K562 (cell line): ENCODE data around the gene HOXA5. TPM values are rescaled to one million over a fixed set of nuclear protein-coding genes. Genes with fewer than 3 reads are reported as not detected.

Experiments used
- ATAC-seq: fragments of 200-7000 bp; cut with Tn5 transposase; 3 replicates; pipeline ENCODE4 v1.9.1; 2020; ENCODE audit warnings: moderate library complexity
- BruUV-seq: library from RNA; stranded (reverse); fragments of 400-500 nt; replicated peaks from 2 replicates; lab custom pipeline; 2021; lab: Mats Ljungman, UMichigan
- CTCF ChIA-PET: fragments of 300-600 bp; formaldehyde crosslinking; extraction: SDS; loops from one replicate; lab custom pipeline; 2021; ENCODE audit warnings: low intra/inter-chr PET ratio; lab: Yijun Ruan, JAX
- POLR2A ChIA-PET: fragments of 300-600, 350-650 bp; sonication (Branson Sonifier 250); formaldehyde crosslinking; extraction: SDS; loops from one replicate; lab custom pipeline; 2021; ENCODE audit warnings: antibody characterized with exemption, inconsistent platforms; lab: Yijun Ruan, JAX
- DNase-seq, 4 experiments: peaks; one replicate each; pipeline versions ENCODE4 v3.0.0 to v3.0.0-alpha.2; 2011 to 2018; ENCODE audit warnings: low spot score in 3 of 4, mixed read lengths in 3 of 4; ENCODE audit errors: extremely low read depth in 1 of 4
- FAIRE-seq: peaks from 2 replicates; lab custom pipeline; 2011; peaks lifted over from hg19 to GRCh38; lab: Jason Lieb, UNC
- H2AFZ ChIP-seq: 2 replicates; pipeline ENCODE4 v1.6.0; 2011; ENCODE audit warnings: low read depth, low read length, control low read depth, inconsistent platforms
- H3K27ac ChIP-seq: fragments of 200-600 bp; 3 replicates; pipeline ENCODE4 v1.8.0; 2011; ENCODE audit warnings: low read depth, mild to moderate bottlenecking, control low read depth, inconsistent platforms, low read length, moderate library complexity, mixed read lengths; ENCODE audit errors: extremely low read depth
- H3K27me3 ChIP-seq, 2 experiments: fragments of 300-600 bp in 1 of 2; 2 replicates in 1 of 2; 3 replicates in 1 of 2; pipeline versions ENCODE4 v1.6.0 to v1.8.0; 2011; ENCODE audit warnings: inconsistent platforms in 2 of 2, low read length in 2 of 2, mild to moderate bottlenecking in 1 of 2, mixed read lengths in 1 of 2, moderate library complexity in 1 of 2; ENCODE audit not compliant: control insufficient read depth in 2 of 2, insufficient read depth in 2 of 2
- H3K36me3 ChIP-seq: fragments of 300-600 bp; 3 replicates; pipeline ENCODE4 v1.8.0; 2011; ENCODE audit warnings: mild to moderate bottlenecking, low read length, inconsistent platforms; ENCODE audit not compliant: control insufficient read depth, insufficient read depth
- H3K4me1 ChIP-seq, 2 experiments: fragments of 200-600 bp in 1 of 2; replicated peaks in 1 of 2; 2 replicates in 1 of 2; 3 replicates in 1 of 2; pipeline versions ENCODE4 v1.5.1 to v1.8.0; 2011; ENCODE audit warnings: inconsistent platforms in 2 of 2, low read length in 2 of 2, mild to moderate bottlenecking in 1 of 2, mixed read lengths in 1 of 2, moderate library complexity in 1 of 2; ENCODE audit not compliant: control insufficient read depth in 2 of 2, insufficient read depth in 2 of 2
- H3K4me2 ChIP-seq: 2 replicates; pipeline ENCODE4 v1.6.1; 2011; ENCODE audit warnings: low read length, control low read depth, inconsistent platforms, mixed read lengths; ENCODE audit not compliant: insufficient read depth
- H3K4me3 ChIP-seq: fragments of 200-600 bp; sonication (generic), shearing (Covaris generic); 2 replicates; pipeline ENCODE4 v1.5.1; 2016; ENCODE audit warnings: control low read depth, inconsistent platforms
- H3K79me2 ChIP-seq: fragments of 200-600 bp; 3 replicates; pipeline ENCODE4 v1.8.0; 2011; ENCODE audit warnings: low read length, inconsistent platforms; ENCODE audit not compliant: control insufficient read depth, insufficient read depth
- H3K9ac ChIP-seq, 2 experiments: 2 replicates each; pipeline versions ENCODE4 v1.6.0 to v1.6.1; 2011; ENCODE audit warnings: low read depth in 2 of 2, low read length in 2 of 2, control low read depth in 1 of 2, inconsistent platforms in 1 of 2, mild to moderate bottlenecking in 1 of 2, mixed read lengths in 1 of 2; ENCODE audit not compliant: insufficient read depth in 1 of 2
- H3K9me1 ChIP-seq: one replicate; pipeline ENCODE4 v1.6.0; 2011; ENCODE audit warnings: inconsistent platforms, mild to moderate bottlenecking, low read length, moderate library complexity; ENCODE audit not compliant: control insufficient read depth, insufficient read depth
- H3K9me3 ChIP-seq: replicated peaks from 2 replicates; pipeline ENCODE4 v1.5.1; 2011; ENCODE audit warnings: low read depth, low read length, inconsistent platforms; ENCODE audit not compliant: control insufficient read depth, insufficient read depth
- H4K20me1 ChIP-seq: replicated peaks from 2 replicates; pipeline ENCODE4 v1.6.1; 2011; ENCODE audit warnings: low read length, inconsistent platforms, mixed read lengths; ENCODE audit not compliant: control insufficient read depth, insufficient read depth
- E2F8 ChIP-seq: fragments of 450-650 bp; IDR thresholded peaks from 2 replicates; pipeline ENCODE4 v1.7.1; 2018; ENCODE audit warnings: mild to moderate bottlenecking, low read depth; ENCODE audit not compliant: partially characterized antibody
- HDAC8 ChIP-seq: fragments of 450-650 bp; IDR thresholded peaks from 2 replicates; pipeline ENCODE4 v1.6.1; 2016; ENCODE audit warnings: mild to moderate bottlenecking, missing genetic modification characterization, moderate library complexity, missing compliant biosample characterization
- HSF4 ChIP-seq: fragments of 250-450 bp; sonication (Bioruptor Pico); IDR thresholded peaks from 2 replicates; pipeline ENCODE4 v2.1.2; 2022; ENCODE audit warnings: mild to moderate bottlenecking, moderate library complexity, borderline replicate concordance
- MCM3 ChIP-seq: fragments of 450-650 bp; IDR thresholded peaks from 2 replicates; pipeline ENCODE4 v1.6.1; 2016
- NCOA1 ChIP-seq: fragments of 450-650 bp; IDR thresholded peaks from 2 replicates; pipeline ENCODE4 v1.6.1; 2016; ENCODE audit warnings: low read depth
- PPARD ChIP-seq: fragments of 250-450 bp; sonication (Bioruptor Pico); IDR thresholded peaks from 2 replicates; pipeline ENCODE4 v1.8.0; 2022; ENCODE audit warnings: inconsistent platforms, mild to moderate bottlenecking, moderate library complexity
- WGBS: fragments of 100-300 bp; shearing (Covaris generic); methylation state at CpG from one replicate; pipeline ENCODE4 v1.1.6; 2016; ENCODE audit warnings: low coverage, mixed read lengths; ENCODE audit not compliant: insufficient coverage; ENCODE audit errors: missing lambda C conversion rate; 5-methylcytosine and 5-hydroxymethylcytosine counted together
- in situ Hi-C: fragments of 300-500 bp; cut with MboI; formaldehyde crosslinking; loops from 4 replicates; pipeline ENCODE4 v1.15.0; 2018; ENCODE audit warnings: inconsistent platforms, mixed read lengths
- intact Hi-C: fragments of 100-400 bp; cut with micrococcal nuclease; formaldehyde crosslinking; loops from 2 replicates; pipeline ENCODE4 v1.14.2; 2022
- polyA plus RNA-seq, 8 experiments: library from polyadenylated mRNA; depleted of rRNA in 4 of 8; stranded (reverse) in 5 of 8; unstranded in 3 of 8; fragments of >200 nt; fragmentation: Nextera tagmentation in 2 of 8; fragmentation: Illumina TruSeq in 1 of 8; extraction: Ambion mirVana in 2 of 8; extraction: Trizol in 1 of 8; gene quantifications; 2 replicates each; pipeline versions ENCODE4 v1.2.1 to v1.2.3, GENCODE V29; 2011 to 2014; ENCODE audit warnings: inconsistent platforms in 1 of 8, missing spikeins in 1 of 8
- total RNA-seq, 7 experiments: library from RNA; depleted of rRNA in 6 of 7; stranded (reverse); fragments of >200 nt in 6 of 7; fragmentation: Illumina TruSeq in 2 of 7; extraction: Trizol in 2 of 7; gene quantifications; 2 replicates each; pipeline versions ENCODE4 v1.2.1 to v1.2.3, GENCODE V29; 2011 to 2021; ENCODE audit warnings: low replicate concordance in 1 of 7
- TF ChIP-seq, protein P1 (sequence below), 2 experiments: fragments of 150-350 bp in 1 of 2; IDR thresholded peaks; 2 replicates each; pipeline ENCODE4 v1.6.1; 2012 to 2016; ENCODE audit warnings: low read depth in 2 of 2, low read length in 2 of 2, mild to moderate bottlenecking in 1 of 2, moderate library complexity in 1 of 2

HOXA5 gene
- total and polyA plus RNA-seq, 9 of the 15 experiments (the other 6 are each of a cell fraction or from before 2014, with no cell fraction given): 0.13 TPM; not detected in 8

- H3K4me2 ChIP-seq: no peak overlapping the region
- H3K79me2 ChIP-seq: no peaks in the 10 kb centered on the region
- FAIRE-seq (no peak), ATAC-seq (no peak), DNase-seq (no peak)
- intact Hi-C loops (loop anchor here (5.0 kb wide), 3 partner anchors 300 to 1270 kb away; partner anchors contain the start of genes SKAP2 and SNX10), in situ Hi-C loops (loop anchor here (25.0 kb wide), 3 partner anchors 650 to 1275 kb away; no protein-coding TSS in a partner anchor)
- TF ChIP-seq NCOA1 (no peak), HDAC8 (no peak), HSF4 (CRISPR knock-in tag) (no peak), MCM3 (no peak), E2F8 (no peak), PPARD (CRISPR knock-in tag) (no peak)
- TF ChIP-seq, protein P1, sequence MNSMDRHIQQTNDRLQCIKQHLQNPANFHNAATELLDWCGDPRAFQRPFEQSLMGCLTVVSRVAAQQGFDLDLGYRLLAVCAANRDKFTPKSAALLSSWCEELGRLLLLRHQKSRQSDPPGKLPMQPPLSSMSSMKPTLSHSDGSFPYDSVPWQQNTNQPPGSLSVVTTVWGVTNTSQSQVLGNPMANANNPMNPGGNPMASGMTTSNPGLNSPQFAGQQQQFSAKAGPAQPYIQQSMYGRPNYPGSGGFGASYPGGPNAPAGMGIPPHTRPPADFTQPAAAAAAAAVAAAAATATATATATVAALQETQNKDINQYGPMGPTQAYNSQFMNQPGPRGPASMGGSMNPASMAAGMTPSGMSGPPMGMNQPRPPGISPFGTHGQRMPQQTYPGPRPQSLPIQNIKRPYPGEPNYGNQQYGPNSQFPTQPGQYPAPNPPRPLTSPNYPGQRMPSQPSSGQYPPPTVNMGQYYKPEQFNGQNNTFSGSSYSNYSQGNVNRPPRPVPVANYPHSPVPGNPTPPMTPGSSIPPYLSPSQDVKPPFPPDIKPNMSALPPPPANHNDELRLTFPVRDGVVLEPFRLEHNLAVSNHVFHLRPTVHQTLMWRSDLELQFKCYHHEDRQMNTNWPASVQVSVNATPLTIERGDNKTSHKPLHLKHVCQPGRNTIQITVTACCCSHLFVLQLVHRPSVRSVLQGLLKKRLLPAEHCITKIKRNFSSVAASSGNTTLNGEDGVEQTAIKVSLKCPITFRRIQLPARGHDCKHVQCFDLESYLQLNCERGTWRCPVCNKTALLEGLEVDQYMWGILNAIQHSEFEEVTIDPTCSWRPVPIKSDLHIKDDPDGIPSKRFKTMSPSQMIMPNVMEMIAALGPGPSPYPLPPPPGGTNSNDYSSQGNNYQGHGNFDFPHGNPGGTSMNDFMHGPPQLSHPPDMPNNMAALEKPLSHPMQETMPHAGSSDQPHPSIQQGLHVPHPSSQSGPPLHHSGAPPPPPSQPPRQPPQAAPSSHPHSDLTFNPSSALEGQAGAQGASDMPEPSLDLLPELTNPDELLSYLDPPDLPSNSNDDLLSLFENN (IDR thresholded peaks at IDR 0.05; ENCODE audit: low read depth in 2 of 2, low read length in 2 of 2): no peak
- no TSS peak for BruUV-seq
- H4K20me1 ChIP-seq: no peaks in the 10 kb centered on the region
- H3K4me3 ChIP-seq: no peak overlapping the region
- no peak overlapping the region for H3K9ac ChIP-seq
- no peak overlapping the region for H3K27ac ChIP-seq
- H3K9me1 ChIP-seq: no peaks in the 10 kb centered on the region
- peaks cover 29 to 75% of the 10 kb centered on the region in 2 experiments for H3K27me3 ChIP-seq
- peaks cover 0 to 26% of the 10 kb centered on the region in 2 experiments; a peak in 2 of 5 replicates for H3K4me1 ChIP-seq
- H3K9me3 ChIP-seq: no peaks in the 10 kb centered on the region
- no peaks in the 10 kb centered on the region for H3K36me3 ChIP-seq
- ChIA-PET POLR2A (interaction anchor here (0.6 to 1.5 kb wide), 4 partner anchors 13 to 476 kb away, joined by 3 to 4 read pairs (median 3); partner anchors contain the start of gene HOXA5), CTCF (no interaction called here)
- WGBS: 9% methylated on average over 7 of the region's 7 CpGs
- H2AFZ ChIP-seq: no peak overlapping the region
These were observed 19.2 kb upstream of the HOXA5 start for GRCh38 chr7:27162561-27163287.
